HCT116 (cell line): ENCODE data around the gene MPC1.
"Not testable (repeated sequence)": the region's sequence is repeated elsewhere in the genome, so short reads cannot be mapped to it uniquely, and the experiment has no call there.

Experiments
- EZH2 ChIP-seq: fragments of 200-600 bp; sonication (generic); IDR thresholded peaks from 2 replicates; pipeline ENCODE4 v1.6.1; 2017; ENCODE audit warnings: antibody characterized with exemption, mixed run types
- EZH2phosphoT487 ChIP-seq: fragments of 200-600 bp; IDR thresholded peaks from 2 replicates; pipeline ENCODE4 v1.6.1; 2018; ENCODE audit warnings: antibody characterized with exemption, borderline replicate concordance
- RAD21 ChIP-seq: IDR thresholded peaks from 2 replicates; pipeline ENCODE4 v1.6.1; 2012; ENCODE audit warnings: low read depth, mild to moderate bottlenecking
- TF ChIP-seq, protein P1 (sequence below), 3 experiments: fragments of 200-600 bp in 1 of 3; sonication (generic) in 1 of 3; IDR thresholded peaks in 2 of 3; conservative IDR thresholded peaks in 1 of 3; 2 replicates each; pipeline ENCODE4 v1.5.1; 2012 to 2017; ENCODE audit warnings: low read depth in 2 of 3, low read length in 2 of 3, antibody characterized with exemption in 1 of 3, borderline replicate concordance in 1 of 3, control low read depth in 1 of 3, mild to moderate bottlenecking in 1 of 3, mixed read lengths in 1 of 3, mixed run types in 1 of 3, moderate library complexity in 1 of 3; ENCODE audit not compliant: insufficient read depth in 1 of 3

DNA sequence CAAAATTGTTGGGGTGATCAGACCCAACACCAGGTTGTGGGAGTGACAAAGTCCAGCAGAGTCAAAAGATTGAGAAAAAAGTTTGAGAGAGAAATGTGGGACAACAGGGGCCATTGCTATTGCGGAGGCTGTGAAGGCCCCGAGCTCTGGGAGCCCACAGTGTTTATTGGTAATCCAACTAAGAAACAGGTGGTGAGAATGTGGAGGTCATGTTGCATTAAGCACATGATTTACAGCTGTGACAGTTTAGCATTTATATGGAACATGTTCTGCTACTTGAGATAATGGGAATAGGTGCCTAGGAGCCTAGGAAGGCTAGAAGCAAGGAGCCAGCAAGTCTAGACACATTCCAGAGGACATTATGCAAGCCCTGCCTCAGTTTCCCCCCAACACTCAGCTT, 37.8 kb downstream of the MPC1 start:
- TF ChIP-seq EZH2phosphoT487, RAD21, EZH2: not testable (repeated sequence)
- TF ChIP-seq, protein P1, sequence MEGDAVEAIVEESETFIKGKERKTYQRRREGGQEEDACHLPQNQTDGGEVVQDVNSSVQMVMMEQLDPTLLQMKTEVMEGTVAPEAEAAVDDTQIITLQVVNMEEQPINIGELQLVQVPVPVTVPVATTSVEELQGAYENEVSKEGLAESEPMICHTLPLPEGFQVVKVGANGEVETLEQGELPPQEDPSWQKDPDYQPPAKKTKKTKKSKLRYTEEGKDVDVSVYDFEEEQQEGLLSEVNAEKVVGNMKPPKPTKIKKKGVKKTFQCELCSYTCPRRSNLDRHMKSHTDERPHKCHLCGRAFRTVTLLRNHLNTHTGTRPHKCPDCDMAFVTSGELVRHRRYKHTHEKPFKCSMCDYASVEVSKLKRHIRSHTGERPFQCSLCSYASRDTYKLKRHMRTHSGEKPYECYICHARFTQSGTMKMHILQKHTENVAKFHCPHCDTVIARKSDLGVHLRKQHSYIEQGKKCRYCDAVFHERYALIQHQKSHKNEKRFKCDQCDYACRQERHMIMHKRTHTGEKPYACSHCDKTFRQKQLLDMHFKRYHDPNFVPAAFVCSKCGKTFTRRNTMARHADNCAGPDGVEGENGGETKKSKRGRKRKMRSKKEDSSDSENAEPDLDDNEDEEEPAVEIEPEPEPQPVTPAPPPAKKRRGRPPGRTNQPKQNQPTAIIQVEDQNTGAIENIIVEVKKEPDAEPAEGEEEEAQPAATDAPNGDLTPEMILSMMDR (IDR thresholded peaks at IDR 0.05 in 2 of 3, conservative IDR thresholded peaks at IDR 0.05 in 1 of 3; ENCODE audit: borderline replicate concordance in 1 of 3, insufficient read depth in 1 of 3, low read depth in 2 of 3, low read length in 2 of 3) = not testable (repeated sequence)
